Natural killer cell (primary cell): ENCODE measurements around the gene TKFC. TPM values are rescaled to one million over a fixed set of nuclear protein-coding genes. Genes with fewer than 3 reads are reported as not detected.

Experiments
- ATAC-seq, 3 donors: fragments of 150-1000 bp in 2 of 3; fragments of 200-7000 bp in 1 of 3; cut with Tn5 transposase; 1 replicate in 1 of 3; 2 replicates in 2 of 3; pipeline ENCODE4 v1.10.0; 2021; ENCODE audit warnings: mild to moderate bottlenecking in 2 of 3, moderate library complexity in 2 of 3
- DNase-seq, 2 donors: peaks; one replicate each; pipeline versions ENCODE4 v3.0.0 to v3.0.0-alpha.2; 2013 to 2021; ENCODE audit warnings: mixed read lengths in 1 of 2
- H3K27ac ChIP-seq: one replicate; pipeline ENCODE4 v1.5.1; 2013; ENCODE audit warnings: mild to moderate bottlenecking, low read length
- H3K27me3 ChIP-seq: one replicate; pipeline ENCODE4 v1.6.1; 2013; ENCODE audit warnings: low read length; ENCODE audit not compliant: control insufficient read depth, insufficient read depth
- H3K36me3 ChIP-seq: one replicate; pipeline ENCODE4 v1.6.1; 2013; ENCODE audit warnings: low read length; ENCODE audit not compliant: control insufficient read depth, insufficient read depth
- H3K4me1 ChIP-seq: one replicate; pipeline ENCODE4 v1.6.1; 2013; ENCODE audit warnings: low read length; ENCODE audit not compliant: control insufficient read depth, insufficient read depth
- H3K4me3 ChIP-seq: one replicate; pipeline ENCODE4 v1.5.1; 2013; ENCODE audit warnings: low read length
- H3K9me3 ChIP-seq: one replicate; pipeline ENCODE4 v1.6.1; 2013; ENCODE audit warnings: low read length; ENCODE audit not compliant: control insufficient read depth, insufficient read depth
- H3K27ac Mint-ChIP-seq, 2 donors: one replicate each; pipeline ENCODE4 v1.8.0; 2022; ENCODE audit warnings: mild to moderate bottlenecking in 2 of 2, mixed read lengths in 2 of 2, moderate library complexity in 1 of 2
- H3K27me3 Mint-ChIP-seq, 2 donors: one replicate each; pipeline ENCODE4 v1.8.0; 2022; ENCODE audit warnings: low read depth in 2 of 2, mixed read lengths in 2 of 2
- H3K36me3 Mint-ChIP-seq: one replicate; pipeline ENCODE4 v1.8.0; 2022; ENCODE audit warnings: mixed read lengths
- H3K4me1 Mint-ChIP-seq, 2 donors: one replicate each; pipeline ENCODE4 v1.8.0; 2022; ENCODE audit warnings: mixed read lengths in 2 of 2
- H3K4me3 Mint-ChIP-seq: one replicate; pipeline ENCODE4 v1.8.0; 2022; ENCODE audit warnings: mild to moderate bottlenecking, moderate library complexity, mixed read lengths
- H3K9me3 Mint-ChIP-seq, 2 donors: one replicate each; pipeline ENCODE4 v1.8.0; 2022; ENCODE audit warnings: mixed read lengths in 2 of 2
- WGBS: methylation state at CpG from one replicate; pipeline ENCODE4 v1.1.7; 2013; ENCODE audit warnings: missing lambda C conversion rate; ENCODE audit not compliant: insufficient coverage; 5-methylcytosine and 5-hydroxymethylcytosine counted together
- intact Hi-C: fragments of 100-400 bp; cut with micrococcal nuclease; formaldehyde crosslinking; loops from one replicate; pipeline ENCODE4 v1.14.2; 2022
- total RNA-seq, 4 donors: library from RNA; stranded (reverse); fragments of 120-200 nt in 1 of 4; gene quantifications; one replicate each; pipeline versions ENCODE4 v1.2.3 to v1.2.4, GENCODE V29; 2013 to 2022
- TF ChIP-seq, protein P1 (sequence below): fragments of 200-600 bp; IDR thresholded peaks from one replicate; pipeline ENCODE4 v1.8.0; 2022; ENCODE audit warnings: antibody characterized with exemption

The TKFC gene
- total RNA-seq, 3 donors from 2014 or later (not counting 1 experiment from before 2014, with no cell fraction given) = 32.9 to 54.8 (median 38.6) TPM

DNA sequence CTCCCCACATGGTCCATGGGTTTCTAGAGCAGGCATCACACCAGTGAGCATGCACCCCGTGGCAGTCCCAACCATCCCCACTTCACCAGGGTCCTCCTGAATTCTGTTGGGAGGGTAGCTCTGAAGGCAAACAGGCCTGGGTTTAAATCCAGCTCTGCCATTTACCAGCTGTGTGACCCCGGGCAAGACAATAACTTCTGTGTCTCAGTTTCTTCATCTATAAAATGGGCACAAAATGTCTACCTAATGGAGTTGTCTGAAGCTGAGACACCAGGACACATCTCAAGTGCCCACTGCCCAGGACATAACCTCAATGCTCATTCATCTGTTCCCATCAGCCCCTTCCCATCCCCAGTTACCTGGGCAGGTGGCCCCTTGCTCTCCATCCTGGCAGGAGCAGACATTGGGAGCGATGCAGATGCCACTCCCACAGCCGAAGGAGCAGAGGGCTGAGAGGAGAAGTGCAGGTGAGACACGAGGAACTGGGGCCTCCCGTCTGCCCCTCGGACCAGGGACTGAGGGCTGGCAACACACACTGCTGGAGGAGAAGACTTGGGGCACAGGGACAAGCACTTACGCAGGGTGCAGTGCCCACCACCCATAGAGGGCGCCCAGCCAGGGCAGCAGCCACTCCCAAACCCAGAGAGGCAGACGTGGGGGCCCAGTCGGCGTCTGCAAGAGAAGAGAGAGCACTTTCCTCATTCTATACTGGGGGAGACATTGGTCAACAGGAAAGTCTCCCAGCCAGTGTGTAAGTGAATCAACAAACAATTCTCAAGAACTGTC is 41.9 kb upstream of the TKFC start:
- no peak overlapping the region for H3K4me3 Mint-ChIP-seq

DNA sequence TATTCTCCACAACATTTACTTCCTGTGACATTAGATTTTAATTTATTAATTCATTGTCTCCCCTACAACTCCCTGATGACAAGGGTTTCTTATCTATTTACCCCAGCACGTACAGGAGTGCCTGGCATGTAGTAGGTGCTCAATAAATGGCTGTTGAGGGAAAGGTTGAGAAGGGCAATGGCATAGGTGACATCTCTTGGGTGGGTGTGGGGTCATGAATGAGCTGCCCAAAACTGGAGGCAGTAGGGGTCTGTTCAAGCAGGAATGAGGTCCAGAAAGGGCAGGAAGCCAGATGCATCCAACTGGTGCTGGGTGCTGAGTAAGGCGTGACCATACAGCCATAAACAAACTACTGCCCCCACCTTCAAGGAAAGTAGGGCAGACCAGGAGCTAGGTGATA is 40.7 kb upstream of the TKFC start:
- peaks cover 0 to 15% of the 10 kb centered on the region in 2 donors for H3K27me3 Mint-ChIP-seq
- intact Hi-C loops = no loop called here

More for the DNA sequence above, 41.9 kb upstream of the TKFC start:
- ATAC-seq (no peak), DNase-seq (no peak)
- intact Hi-C loops = no loop called here
- Mint-ChIP-seq H3K9me3 (no peaks in the 10 kb centered on the region), H3K4me1 (peaks cover 9 to 15% of the 10 kb centered on the region in 2 donors), H3K27me3 (peaks cover 0 to 15% of the 10 kb centered on the region in 2 donors), H3K27ac (no peak overlapping the region), H3K36me3 (no peaks in the 10 kb centered on the region)
- no peak overlapping the region for H3K27ac ChIP-seq
- no peak overlapping the region for H3K4me3 ChIP-seq
- H3K36me3 ChIP-seq = no peaks in the 10 kb centered on the region
- H3K27me3 ChIP-seq = peaks cover 9% of the 10 kb centered on the region
- WGBS = 87% methylated on average over 12 of the region's 12 CpGs
- TF ChIP-seq, protein P1, sequence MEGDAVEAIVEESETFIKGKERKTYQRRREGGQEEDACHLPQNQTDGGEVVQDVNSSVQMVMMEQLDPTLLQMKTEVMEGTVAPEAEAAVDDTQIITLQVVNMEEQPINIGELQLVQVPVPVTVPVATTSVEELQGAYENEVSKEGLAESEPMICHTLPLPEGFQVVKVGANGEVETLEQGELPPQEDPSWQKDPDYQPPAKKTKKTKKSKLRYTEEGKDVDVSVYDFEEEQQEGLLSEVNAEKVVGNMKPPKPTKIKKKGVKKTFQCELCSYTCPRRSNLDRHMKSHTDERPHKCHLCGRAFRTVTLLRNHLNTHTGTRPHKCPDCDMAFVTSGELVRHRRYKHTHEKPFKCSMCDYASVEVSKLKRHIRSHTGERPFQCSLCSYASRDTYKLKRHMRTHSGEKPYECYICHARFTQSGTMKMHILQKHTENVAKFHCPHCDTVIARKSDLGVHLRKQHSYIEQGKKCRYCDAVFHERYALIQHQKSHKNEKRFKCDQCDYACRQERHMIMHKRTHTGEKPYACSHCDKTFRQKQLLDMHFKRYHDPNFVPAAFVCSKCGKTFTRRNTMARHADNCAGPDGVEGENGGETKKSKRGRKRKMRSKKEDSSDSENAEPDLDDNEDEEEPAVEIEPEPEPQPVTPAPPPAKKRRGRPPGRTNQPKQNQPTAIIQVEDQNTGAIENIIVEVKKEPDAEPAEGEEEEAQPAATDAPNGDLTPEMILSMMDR = no peak
- no peaks in the 10 kb centered on the region for H3K9me3 ChIP-seq
- H3K4me1 ChIP-seq = peaks cover 22% of the 10 kb centered on the region

DNA sequence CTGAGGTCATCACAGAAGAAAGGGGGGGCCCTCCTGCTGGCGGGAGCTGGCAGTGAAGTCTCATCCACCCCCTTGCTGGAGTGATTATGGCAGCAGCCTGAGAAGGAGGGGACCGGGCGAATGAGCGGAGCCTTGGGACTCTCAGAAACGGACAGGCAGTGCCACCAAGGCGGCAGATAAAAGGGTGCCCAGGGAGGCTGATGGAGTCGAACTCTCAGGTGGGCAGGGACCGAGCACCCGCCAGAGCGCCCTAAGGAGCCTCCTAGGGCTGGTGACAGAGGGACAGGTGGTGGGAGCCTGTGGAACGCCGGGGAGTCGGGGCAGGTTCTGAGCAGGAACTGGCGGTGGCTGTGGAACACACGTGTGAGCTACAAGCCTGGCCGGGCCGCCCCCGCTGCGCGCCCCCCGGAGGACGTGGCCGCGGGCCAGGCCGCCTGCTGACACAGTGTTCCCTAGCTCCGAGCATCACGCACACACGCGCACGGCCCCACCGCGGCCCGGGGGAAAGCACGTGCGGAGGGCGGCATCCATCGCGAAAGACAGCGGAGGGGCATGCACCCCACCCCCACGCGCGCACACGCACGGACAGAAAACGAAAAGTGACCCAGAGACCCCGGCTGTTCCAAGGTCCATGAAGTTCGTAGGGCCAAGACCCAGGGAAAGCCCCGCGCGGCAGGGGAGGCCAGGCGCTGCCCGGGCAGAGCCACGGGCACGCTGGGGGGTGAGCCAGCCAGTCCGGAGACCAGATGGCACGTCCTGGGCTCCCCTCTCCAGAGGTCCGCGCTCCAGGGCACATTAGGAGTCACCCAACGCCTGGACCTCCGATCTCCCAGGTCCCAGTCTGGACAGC is 38.9 kb upstream of the TKFC start:
- Mint-ChIP-seq H3K27ac (no peak overlapping the region), H3K27me3 (peaks cover 0 to 15% of the 10 kb centered on the region in 2 donors), H3K4me3 (peak overlapping the region; percentile 81), H3K9me3 (no peaks in the 10 kb centered on the region), H3K36me3 (no peaks in the 10 kb centered on the region), H3K4me1 (peaks cover 31 to 38% of the 10 kb centered on the region in 2 donors)
- WGBS = 1% methylated on average over 60 of the region's 60 CpGs
- H3K9me3 ChIP-seq = no peaks in the 10 kb centered on the region
- peak; percentile 39 to 47 (median 46) for ATAC-seq
- peaks cover under 1% of the 10 kb centered on the region for H3K36me3 ChIP-seq
- intact Hi-C loops = no loop called here
- H3K27ac ChIP-seq = no peak overlapping the region
- TF ChIP-seq, protein P1 = no peak
- H3K4me1 ChIP-seq = peaks cover 32% of the 10 kb centered on the region
- peak overlapping the region; percentile 10 for H3K4me3 ChIP-seq
- peak; percentile 19 to 31 for DNase-seq
- peaks cover 9% of the 10 kb centered on the region for H3K27me3 ChIP-seq

More for the DNA sequence above, 40.7 kb upstream of the TKFC start:
- no peak for DNase-seq
- Histone ChIP-seq H3K27ac (no peak overlapping the region), H3K9me3 (no peaks in the 10 kb centered on the region), H3K4me1 (peaks cover 22% of the 10 kb centered on the region), H3K36me3 (no peaks in the 10 kb centered on the region), H3K4me3 (no peak overlapping the region), H3K27me3 (peaks cover 9% of the 10 kb centered on the region)
- Mint-ChIP-seq H3K36me3 (no peaks in the 10 kb centered on the region), H3K27ac (no peak overlapping the region), H3K9me3 (no peaks in the 10 kb centered on the region), H3K4me3 (peak overlapping the region; percentile 38), H3K4me1 (peaks cover 14 to 20% of the 10 kb centered on the region in 2 donors)
- WGBS = 100% methylated on average over 2 of the region's 2 CpGs
- TF ChIP-seq, protein P1 = no peak
- no peak for ATAC-seq
